Adrenal gland (tissue), 12 donors: ENCODE measurements around the gene ZNF467. TPM values are rescaled to one million over a fixed set of nuclear protein-coding genes. Genes with fewer than 3 reads are reported as not detected.

Source experiments
- DNase-seq, 7 donors: peaks; one replicate each; pipeline ENCODE4 v3.0.0-alpha.2; 2019 to 2020
- H3K27ac ChIP-seq, 5 donors: fragments of 200-600 bp; sonication (generic) in 4 of 5; 1 replicate in 3 of 5; 2 replicates in 2 of 5; pipeline versions ENCODE4 v1.5.1 to v1.8.0; 2016 to 2020; ENCODE audit warnings: mild to moderate bottlenecking in 1 of 5
- H3K27me3 ChIP-seq: fragments of 200-600 bp; 2 replicates; pipeline ENCODE4 v1.8.0; 2021
- H3K36me3 ChIP-seq, 2 donors: fragments of 200-600 bp; replicated peaks in 1 of 2; 1 replicate in 1 of 2; 2 replicates in 1 of 2; pipeline versions ENCODE4 v1.5.1 to v1.8.0; 2018 to 2022
- H3K4me1 ChIP-seq, 2 donors: fragments of 200-600 bp; replicated peaks in 1 of 2; 1 replicate in 1 of 2; 2 replicates in 1 of 2; pipeline versions ENCODE4 v1.5.1 to v1.8.0; 2018 to 2021
- H3K4me3 ChIP-seq, 4 donors: fragments of 200-600 bp; sonication (generic) in 3 of 4; one replicate each; pipeline ENCODE4 v1.5.1; 2016 to 2018
- H3K9me3 ChIP-seq, 3 donors: fragments of 200-600 bp; sonication (generic) in 1 of 3; replicated peaks in 1 of 3; 1 replicate in 2 of 3; 2 replicates in 1 of 3; pipeline versions ENCODE4 v1.5.1 to v1.8.0; 2016 to 2021
- CTCF ChIP-seq, 6 experiments: fragments of 450-650 bp in 4 of 6; fragments of 200-600 bp in 2 of 6; sonication (generic) in 1 of 6; IDR thresholded peaks; 1 replicate in 5 of 6; 2 replicates in 1 of 6; pipeline versions ENCODE4 v1.5.1 to v1.8.0; 2016 to 2021; ENCODE audit warnings: antibody characterized with exemption in 6 of 6, mild to moderate bottlenecking in 2 of 6, moderate library complexity in 1 of 6
- POLR2A ChIP-seq, 2 donors: fragments of 450-650 bp; IDR thresholded peaks; one replicate each; pipeline ENCODE4 v1.6.1; 2017; ENCODE audit warnings: antibody characterized with exemption in 2 of 2, mild to moderate bottlenecking in 2 of 2, moderate library complexity in 1 of 2
- WGBS, 4 donors: extraction: QIAGEN DNeasy Blood & Tissue Kit in 2 of 4; methylation state at CpG; one replicate each; pipeline versions ENCODE4 v1.1.5 to v1.1.7; 2013 to 2017; 5-methylcytosine and 5-hydroxymethylcytosine counted together
- intact Hi-C, 2 donors: fragments of 100-400 bp; cut with DNase I; formaldehyde crosslinking; loops; one replicate each; pipeline versions ENCODE4 v1.14.1 to v1.15.0; 2022 to 2023
- polyA plus RNA-seq, 3 donors: library from polyadenylated mRNA; stranded (reverse); fragments of 200-250 nt in 2 of 3; fragments of 350-450 nt in 1 of 3; fragmentation: Illumina TruSeq in 1 of 3; extraction: RNeasy Lipid Tissue Mini Kit (QIAGEN cat#74804) in 1 of 3; gene quantifications; one replicate each; pipeline ENCODE4 v1.2.3, GENCODE V29; 2013 to 2014
- total RNA-seq, 9 donors: library from RNA; depleted of rRNA in 4 of 9; stranded (reverse); fragments of >200 nt in 4 of 9; fragments of 120-200 nt in 1 of 9; fragmentation: NEBNext Ultra II Directional in 1 of 9; extraction: Animal tissue kit (Norgen Biotek cat#: 25700) in 1 of 9; gene quantifications; one replicate each; pipeline versions ENCODE4 v1.1.0 to v1.2.4, GENCODE V29; 2013 to 2023
- donor health status: healthy with polysubstance abuse.
- donor health status: Bipolar disorder and iron deficiency.
- donor health status: DM: yes; HTN: yes; CAD: no.
- donor health status: DM: no; HTN: no; CAD: no.
- donor health status: DM: no; HTN: no; CAD: no.
- donor health status: DM: yes; HTN: yes; CAD: no.

ZNF467 gene
- total and polyA plus RNA-seq, 12 donors: 1.2 to 44.2 (median 18.6) TPM

- H3K36me3 ChIP-seq: peaks cover 0 to 4% of the 10 kb centered on the region in 2 donors
- H3K27ac ChIP-seq: no peak overlapping the region
- no peak for TF ChIP-seq CTCF (IDR thresholded peaks at IDR 0.05)
- no peak for TF ChIP-seq POLR2A (IDR thresholded peaks at IDR 0.05)
- peaks cover 7 to 21% of the 10 kb centered on the region in 2 donors for H3K4me1 ChIP-seq
- intact Hi-C loops: no loop called here
- H3K9me3 ChIP-seq: peaks cover 0 to 4% (median 0%) of the 10 kb centered on the region in 3 donors
- 78 to 87% (median 81%) methylated on average over 10 to 11 of the region's 11 CpGs for WGBS, 4 donors
- peak in 3 of 7 donors; percentile 13 to 48 (median 14) for DNase-seq
- no peaks in the 10 kb centered on the region for H3K27me3 ChIP-seq
- H3K4me3 ChIP-seq: no peak overlapping the region
Measured at GRCh38 chr7:149716007-149716931, 57.1 kb downstream of the ZNF467 start.

- peaks cover 7 to 21% of the 10 kb centered on the region in 2 donors for H3K4me1 ChIP-seq
- TF ChIP-seq CTCF (IDR thresholded peaks at IDR 0.05) (no peak), POLR2A (IDR thresholded peaks at IDR 0.05) (no peak)
- peak overlapping the region in 2 of 5 donors; percentile 52 to 70 for H3K27ac ChIP-seq
- peak in 4 of 7 donors; percentile 12 to 52 (median 18) for DNase-seq
- H3K9me3 ChIP-seq: peaks cover 2 to 12% (median 7%) of the 10 kb centered on the region in 3 donors
- no peaks in the 10 kb centered on the region for H3K36me3 ChIP-seq
- WGBS, 4 donors: 45 to 62% (median 59%) methylated on average over 4 to 8 of the region's 8 CpGs
- no peaks in the 10 kb centered on the region for H3K27me3 ChIP-seq
- peak overlapping the region in 2 of 4 donors; percentile 24 to 88 for H3K4me3 ChIP-seq
- intact Hi-C loops: no loop called here
Measured at GRCh38 chr7:149715476-149715875, 57.9 kb downstream of the ZNF467 start.

GRCh38 chr7:149714910-149715471 is 58.4 kb downstream of the ZNF467 start:
- H3K9me3 ChIP-seq: peaks cover 2 to 14% (median 9%) of the 10 kb centered on the region in 3 donors
- peak overlapping the region; percentile 13 to 88 (median 24) for H3K4me3 ChIP-seq
- 1 to 6% (median 4%) methylated on average over 4 to 48 of the region's 48 CpGs for WGBS, 4 donors
- intact Hi-C loops: no loop called here
- H3K27me3 ChIP-seq: no peaks in the 10 kb centered on the region
- peaks cover 7 to 21% of the 10 kb centered on the region in 2 donors for H3K4me1 ChIP-seq
- peak in 5 of 7 donors; percentile 17 to 59 (median 47) for DNase-seq
- peak overlapping the region in 3 of 5 donors; percentile 28 to 70 (median 52) for H3K27ac ChIP-seq
- TF ChIP-seq POLR2A (IDR thresholded peaks at IDR 0.05) (no peak), CTCF (IDR thresholded peaks at IDR 0.05) (no peak)
- no peaks in the 10 kb centered on the region for H3K36me3 ChIP-seq

Other genes starting within 250 kb of the ZNF467 start
- gene ZNF862, start 64.8 kb upstream of the ZNF467 start, total RNA-seq: 10 to 100 TPM in 6 of 9 donors, 1 to 10 TPM in 3; 7.3 to 32.9 (median 14.4) TPM
- gene ZNF862, start 64.8 kb upstream of the ZNF467 start, polyA plus RNA-seq: 10 to 100 TPM in 2 of 3 donors, 1 to 10 TPM in 1; 8.0 to 17.5 (median 13.5) TPM
- gene ATP6V0E2, start 100.4 kb upstream of the ZNF467 start, total RNA-seq: 100 to 1,000 TPM in 1 of 9 donors, 10 to 100 TPM in 8; 17.5 to 101 (median 31.8) TPM
- 10 to 100 TPM; 19.4 to 38.9 (median 34.9) TPM for gene ATP6V0E2, start 100.4 kb upstream of the ZNF467 start, polyA plus RNA-seq